OCI-LY3 (cell line): ENCODE data around the gene CDKL2.
A peak's percentile ranks its signal among the peaks of the same experiment; 100 is the strongest.

Source experiments
- H2AFZ ChIP-seq: fragments of 200-600, 300-600 bp; shearing (Covaris generic); 2 replicates; pipeline ENCODE4 v1.6.0; 2014; ENCODE audit warnings: antibody characterized with exemption, low read depth, low read length
- H3K27ac ChIP-seq: fragments of 200-600, 300-600 bp; sonication (generic); 2 replicates; pipeline ENCODE4 v1.5.1; 2014; ENCODE audit warnings: mild to moderate bottlenecking, low read length, moderate library complexity, mixed read lengths
- H3K27me3 ChIP-seq: fragments of 200-600, 300-600 bp; sonication (generic); 2 replicates; pipeline ENCODE4 v1.6.1; 2014; ENCODE audit warnings: low read depth, low read length, mixed read lengths
- H3K36me3 ChIP-seq: fragments of 200-600, 300-600 bp; sonication (generic); replicated peaks from 2 replicates; pipeline ENCODE3; 2014; ENCODE audit warnings: low read depth, low read length, mixed read lengths
- H3K4me1 ChIP-seq: fragments of 300-600, 200-600 bp; sonication (generic); 2 replicates; pipeline ENCODE4 v1.6.1; 2014; ENCODE audit warnings: low read length, mixed read lengths
- H3K4me2 ChIP-seq: fragments of 200-600, 300-600 bp; sonication (generic); 2 replicates; pipeline ENCODE4 v1.6.1; 2014; ENCODE audit warnings: low read length, mixed read lengths
- H3K4me3 ChIP-seq: fragments of 300-600, 200-600 bp; sonication (generic); 2 replicates; pipeline ENCODE4 v1.5.1; 2014; ENCODE audit warnings: antibody characterized with exemption, mild to moderate bottlenecking, low read length, moderate library complexity
- H3K79me2 ChIP-seq: fragments of 300-600, 200-600 bp; shearing (Covaris generic); 2 replicates; pipeline ENCODE4 v1.6.1; 2014; ENCODE audit warnings: mild to moderate bottlenecking, low read length, mixed read lengths
- H3K9ac ChIP-seq: fragments of 300-600, 200-600 bp; shearing (Covaris generic); 2 replicates; pipeline ENCODE4 v1.6.0; 2014; ENCODE audit warnings: mild to moderate bottlenecking, low read length, moderate library complexity
- H3K9me3 ChIP-seq: fragments of 200-600, 300-600 bp; shearing (Covaris generic); 2 replicates; pipeline ENCODE4 v1.6.1; 2014; ENCODE audit warnings: low read length, mixed read lengths; ENCODE audit not compliant: insufficient read depth
- H4K20me1 ChIP-seq: fragments of 200-600, 300-600 bp; sonication (generic); 2 replicates; pipeline ENCODE4 v1.6.1; 2016; ENCODE audit warnings: low read length, mixed read lengths; ENCODE audit not compliant: insufficient read depth
- CTCF ChIP-seq: fragments of 200-600, 300-600 bp; sonication (generic); IDR thresholded peaks from 2 replicates; pipeline ENCODE4 v1.5.1; 2014; ENCODE audit warnings: antibody characterized with exemption, low read length, low read depth
- EZH2phosphoT487 ChIP-seq: fragments of 200-600 bp; shearing (Covaris generic); IDR thresholded peaks from 2 replicates; pipeline ENCODE4 v1.6.1; 2018; ENCODE audit warnings: antibody characterized with exemption, mixed run types, low read depth

Gene CDKL2

GRCh38 chr4:75673959-75674328 lies 43.6 kb upstream of the CDKL2 start:
- TF ChIP-seq CTCF (no peak), EZH2phosphoT487 (no peak)
- Histone ChIP-seq H3K4me1 (peaks cover 27% of the 10 kb centered on the region), H3K9ac (peak overlapping the region; percentile 88), H2AFZ (peak overlapping the region; percentile 67), H3K9me3 (no peaks in the 10 kb centered on the region), H3K36me3 (no peaks in the 10 kb centered on the region), H3K79me2 (peaks cover 48% of the 10 kb centered on the region), H3K4me3 (peak overlapping the region; percentile 87), H3K27me3 (no peaks in the 10 kb centered on the region), H4K20me1 (peaks cover 33% of the 10 kb centered on the region), H3K27ac (peak overlapping the region; percentile 85), H3K4me2 (peak overlapping the region; percentile 98)

GRCh38 chr4:75673027-75673958 lies 43.0 kb upstream of the CDKL2 start, which contains the start of gene G3BP2:
TSS of gene G3BP2 (minus strand) at chr4:75673411. CDS start at chr4:75662025, 11,386 bp downstream.
- Histone ChIP-seq H3K27ac (peak within 1 kb of the TSS; percentile 85), H3K9me3 (no peaks in the 10 kb centered on the region), H3K79me2 (peaks cover 54% of the 10 kb centered on the region), H2AFZ (peak within 1 kb of the TSS; percentile 67), H3K4me2 (peak within 1 kb of the TSS; percentile 98), H3K36me3 (no peaks in the 10 kb centered on the region), H3K4me3 (peak within 1 kb of the TSS; percentile 87), H3K27me3 (no peaks in the 10 kb centered on the region), H3K4me1 (peaks cover 27% of the 10 kb centered on the region), H4K20me1 (peaks cover 40% of the 10 kb centered on the region), H3K9ac (peak within 1 kb of the TSS; percentile 95)
- TF ChIP-seq CTCF (no peak), EZH2phosphoT487 (no peak)

- Histone ChIP-seq H2AFZ (no peak overlapping the region), H4K20me1 (peaks cover 47% of the 10 kb centered on the region)
Measured at GRCh38 chr4:75672461-75673026, 42.2 kb upstream of the CDKL2 start.

More at GRCh38 chr4:75672461-75673026, 42.2 kb upstream of the CDKL2 start:
- no peaks in the 10 kb centered on the region for H3K36me3 ChIP-seq
- H3K4me3 ChIP-seq = peak overlapping the region; percentile 87
- peak overlapping the region; percentile 95 for H3K9ac ChIP-seq
- no peaks in the 10 kb centered on the region for H3K9me3 ChIP-seq
- peak overlapping the region; percentile 82 for H3K4me2 ChIP-seq
- no peaks in the 10 kb centered on the region for H3K27me3 ChIP-seq
- TF ChIP-seq CTCF (no peak), EZH2phosphoT487 (no peak)
- H3K4me1 ChIP-seq = peaks cover 27% of the 10 kb centered on the region
- peak overlapping the region; percentile 85 for H3K27ac ChIP-seq
- peaks cover 62% of the 10 kb centered on the region for H3K79me2 ChIP-seq
